ENCODE data around the gene ATP8A2.

DNA sequence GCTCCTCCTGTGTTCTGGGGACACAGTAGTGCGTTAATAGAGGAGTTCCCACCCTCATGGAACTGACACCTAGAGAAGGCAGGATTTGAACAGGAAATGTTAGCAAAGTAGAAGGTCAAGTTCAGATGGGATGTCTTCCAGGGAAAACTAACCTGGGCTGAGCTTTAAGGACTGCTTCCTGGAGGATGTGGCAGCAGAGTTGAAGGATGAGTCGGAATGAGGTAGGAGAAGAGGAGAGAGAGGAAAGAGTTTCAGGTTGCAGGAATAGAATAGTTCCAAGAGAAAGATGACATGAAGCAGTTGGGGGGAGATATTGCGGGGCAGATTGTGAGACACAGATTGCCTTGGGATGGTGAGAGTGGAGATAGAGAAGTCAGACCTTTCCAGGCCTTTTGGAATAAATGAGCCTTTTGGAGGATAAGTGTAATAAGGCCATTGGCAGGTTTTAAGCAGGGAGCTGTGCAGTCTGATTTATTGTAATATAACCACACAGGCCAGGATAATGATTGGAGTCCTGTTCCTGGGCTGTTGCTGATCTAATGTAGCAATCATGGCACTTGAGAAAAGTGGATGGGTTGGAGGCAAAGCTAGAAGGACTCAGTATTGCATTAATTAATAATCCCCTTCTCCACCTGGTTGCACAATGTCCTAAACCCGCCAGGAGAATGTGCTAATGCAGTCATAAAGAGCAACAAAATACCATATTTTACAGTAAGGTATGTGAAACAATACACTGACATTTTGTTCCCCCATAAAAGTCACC, 474.6 kb downstream of the ATP8A2 start:
- TF ChIP-seq, protein P1, sequence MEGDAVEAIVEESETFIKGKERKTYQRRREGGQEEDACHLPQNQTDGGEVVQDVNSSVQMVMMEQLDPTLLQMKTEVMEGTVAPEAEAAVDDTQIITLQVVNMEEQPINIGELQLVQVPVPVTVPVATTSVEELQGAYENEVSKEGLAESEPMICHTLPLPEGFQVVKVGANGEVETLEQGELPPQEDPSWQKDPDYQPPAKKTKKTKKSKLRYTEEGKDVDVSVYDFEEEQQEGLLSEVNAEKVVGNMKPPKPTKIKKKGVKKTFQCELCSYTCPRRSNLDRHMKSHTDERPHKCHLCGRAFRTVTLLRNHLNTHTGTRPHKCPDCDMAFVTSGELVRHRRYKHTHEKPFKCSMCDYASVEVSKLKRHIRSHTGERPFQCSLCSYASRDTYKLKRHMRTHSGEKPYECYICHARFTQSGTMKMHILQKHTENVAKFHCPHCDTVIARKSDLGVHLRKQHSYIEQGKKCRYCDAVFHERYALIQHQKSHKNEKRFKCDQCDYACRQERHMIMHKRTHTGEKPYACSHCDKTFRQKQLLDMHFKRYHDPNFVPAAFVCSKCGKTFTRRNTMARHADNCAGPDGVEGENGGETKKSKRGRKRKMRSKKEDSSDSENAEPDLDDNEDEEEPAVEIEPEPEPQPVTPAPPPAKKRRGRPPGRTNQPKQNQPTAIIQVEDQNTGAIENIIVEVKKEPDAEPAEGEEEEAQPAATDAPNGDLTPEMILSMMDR (IDR thresholded peaks at IDR 0.05; ENCODE audit: low read depth, low read length), result no peak
- TF ChIP-seq MAX (IDR thresholded peaks at IDR 0.05; ENCODE audit: low read depth, low read length), result no peak

Data from NB4 (cell line).